ENCODE results near the gene RAB40C.

The RAB40C gene

DNA sequence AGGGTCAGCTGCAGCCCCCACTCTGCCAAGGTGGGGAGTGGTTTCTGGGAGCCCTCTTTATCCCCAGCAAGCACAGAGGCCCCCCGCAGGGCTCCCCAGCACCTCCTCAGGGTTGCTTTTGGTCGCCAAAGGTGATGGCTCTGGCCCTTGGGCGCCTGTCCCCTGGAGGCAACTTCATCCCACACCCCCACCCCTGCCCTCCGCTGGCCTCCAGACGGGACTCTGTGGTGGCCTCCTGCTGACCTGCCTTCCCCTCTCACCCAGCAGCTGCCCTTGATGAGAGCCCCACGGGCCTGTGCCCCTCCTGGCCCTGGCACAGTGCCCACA, 70.2 kb downstream of the RAB40C start:
- Histone ChIP-seq H3K4me2 (ENCODE audit: low read length) (no peak overlapping the region), H3K4me3 (ENCODE audit: low read length) (no peak overlapping the region), H3K36me3 (replicated peaks; ENCODE audit: low read depth, low read length) (peaks cover 4% of the 10 kb centered on the region), H3K9ac (ENCODE audit: low read length) (no peak overlapping the region), H3K27ac (ENCODE audit: low read length) (no peak overlapping the region), H3K27me3 (ENCODE audit: low read depth, low read length) (no peaks in the 10 kb centered on the region), H3K9me3 (ENCODE audit: insufficient read depth, low read length) (no peaks in the 10 kb centered on the region), H3K79me2 (ENCODE audit: low read length) (no peaks in the 10 kb centered on the region), H4K20me1 (ENCODE audit: insufficient read depth, low read length) (no peaks in the 10 kb centered on the region), H2AFZ (ENCODE audit: low read depth, low read length) (no peak overlapping the region), H3K4me1 (ENCODE audit: low read length) (peaks cover 3% of the 10 kb centered on the region; the same call in 1 of the 2 replicates)
- TF ChIP-seq, protein P1, sequence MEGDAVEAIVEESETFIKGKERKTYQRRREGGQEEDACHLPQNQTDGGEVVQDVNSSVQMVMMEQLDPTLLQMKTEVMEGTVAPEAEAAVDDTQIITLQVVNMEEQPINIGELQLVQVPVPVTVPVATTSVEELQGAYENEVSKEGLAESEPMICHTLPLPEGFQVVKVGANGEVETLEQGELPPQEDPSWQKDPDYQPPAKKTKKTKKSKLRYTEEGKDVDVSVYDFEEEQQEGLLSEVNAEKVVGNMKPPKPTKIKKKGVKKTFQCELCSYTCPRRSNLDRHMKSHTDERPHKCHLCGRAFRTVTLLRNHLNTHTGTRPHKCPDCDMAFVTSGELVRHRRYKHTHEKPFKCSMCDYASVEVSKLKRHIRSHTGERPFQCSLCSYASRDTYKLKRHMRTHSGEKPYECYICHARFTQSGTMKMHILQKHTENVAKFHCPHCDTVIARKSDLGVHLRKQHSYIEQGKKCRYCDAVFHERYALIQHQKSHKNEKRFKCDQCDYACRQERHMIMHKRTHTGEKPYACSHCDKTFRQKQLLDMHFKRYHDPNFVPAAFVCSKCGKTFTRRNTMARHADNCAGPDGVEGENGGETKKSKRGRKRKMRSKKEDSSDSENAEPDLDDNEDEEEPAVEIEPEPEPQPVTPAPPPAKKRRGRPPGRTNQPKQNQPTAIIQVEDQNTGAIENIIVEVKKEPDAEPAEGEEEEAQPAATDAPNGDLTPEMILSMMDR (IDR thresholded peaks at IDR 0.05; ENCODE audit: low read depth, low read length), result no peak
- no peak for TF ChIP-seq EZH2phosphoT487 (IDR thresholded peaks at IDR 0.05; ENCODE audit: low read depth)

DNA sequence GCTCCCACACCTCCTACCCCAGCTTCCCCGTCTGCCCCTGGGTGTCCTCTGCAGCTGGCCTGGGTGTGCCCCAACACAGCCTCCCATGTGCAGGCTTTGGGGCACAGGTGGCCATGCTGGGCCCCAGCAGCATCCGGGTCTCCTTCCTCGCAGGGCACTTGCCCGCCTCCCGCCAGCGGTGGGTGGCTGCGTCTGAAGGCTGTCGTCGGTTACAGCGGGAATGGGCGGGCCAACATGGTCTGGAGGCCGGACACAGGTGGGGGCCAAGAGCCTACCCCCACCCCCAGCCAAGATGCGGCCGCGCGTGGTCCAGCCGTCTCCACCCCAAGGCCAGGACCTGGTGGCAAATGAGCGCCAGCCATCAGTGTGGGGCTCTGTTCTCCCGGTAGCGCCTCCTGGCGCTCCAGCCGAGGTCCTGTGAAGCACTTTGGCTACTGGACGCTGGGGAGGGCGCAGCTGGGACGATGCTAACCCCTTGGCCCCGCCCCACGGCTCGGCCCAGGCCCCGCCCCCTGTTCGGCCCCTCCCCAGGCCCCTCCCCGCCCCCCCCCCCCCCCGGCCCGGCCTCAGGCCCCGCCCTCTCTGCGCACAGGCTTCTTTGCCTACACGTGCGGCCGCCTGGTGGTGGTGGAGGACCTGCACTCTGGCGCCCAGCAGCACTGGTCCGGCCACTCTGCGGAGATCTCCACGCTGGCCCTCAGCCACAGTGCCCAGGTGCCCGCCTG, 70.8 kb downstream of the RAB40C start:
- no peaks in the 10 kb centered on the region for H3K27me3 ChIP-seq (ENCODE audit: low read depth, low read length)
- 0 out of 2 replicates have a peak overlapping the region, but pooled peaks have one; percentile 12 for H3K4me2 ChIP-seq (ENCODE audit: low read length)
- H3K79me2 ChIP-seq (ENCODE audit: low read length), result no peaks in the 10 kb centered on the region
- no peak overlapping the region for H3K9ac ChIP-seq (ENCODE audit: low read length)
- peaks cover 3% of the 10 kb centered on the region; the same call in 1 of the 2 replicates for H3K4me1 ChIP-seq (ENCODE audit: low read length)
- no peaks in the 10 kb centered on the region for H3K9me3 ChIP-seq (ENCODE audit: insufficient read depth, low read length)
- no peak overlapping the region for H2AFZ ChIP-seq (ENCODE audit: low read depth, low read length)
- H3K36me3 ChIP-seq (replicated peaks; ENCODE audit: low read depth, low read length), result peaks cover 4% of the 10 kb centered on the region
- H4K20me1 ChIP-seq (ENCODE audit: insufficient read depth, low read length), result no peaks in the 10 kb centered on the region
- no peak for TF ChIP-seq EZH2phosphoT487 (IDR thresholded peaks at IDR 0.05; ENCODE audit: low read depth)
- TF ChIP-seq, protein P1 (IDR thresholded peaks at IDR 0.05; ENCODE audit: low read depth, low read length), result peak; percentile 25
- no peak overlapping the region for H3K27ac ChIP-seq (ENCODE audit: low read length)
- H3K4me3 ChIP-seq (ENCODE audit: low read length), result no peak overlapping the region

DNA sequence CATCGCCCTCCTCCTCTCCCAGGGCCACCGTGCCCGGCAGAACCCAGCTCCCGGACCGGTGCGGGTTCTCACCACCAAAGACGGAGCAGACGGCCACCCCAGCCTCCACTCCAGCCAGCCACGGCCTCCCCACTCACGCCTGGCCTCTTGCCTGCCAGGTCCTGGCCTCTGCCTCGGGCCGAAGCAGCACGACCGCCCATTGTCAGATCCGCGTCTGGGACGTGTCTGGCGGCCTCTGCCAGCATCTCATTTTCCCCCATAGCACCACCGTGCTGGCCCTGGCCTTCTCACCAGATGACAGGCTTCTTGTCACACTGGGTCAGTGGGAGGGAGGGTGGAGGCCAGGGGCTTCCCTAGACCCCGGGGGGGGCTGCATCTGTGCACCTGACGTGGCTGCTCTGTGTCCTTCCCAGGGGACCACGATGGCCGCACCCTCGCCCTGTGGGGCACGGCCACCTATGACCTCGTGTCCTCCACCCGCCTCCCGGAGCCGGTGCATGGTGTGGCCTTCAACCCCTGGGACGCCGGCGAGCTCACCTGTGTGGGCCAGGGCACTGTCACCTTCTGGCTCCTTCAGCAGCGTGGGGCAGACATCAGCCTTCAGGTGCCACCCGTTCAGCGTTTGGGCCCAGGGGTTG, 71.4 kb downstream of the RAB40C start:
- Histone ChIP-seq H3K9me3 (ENCODE audit: insufficient read depth, low read length) (no peaks in the 10 kb centered on the region), H3K4me2 (ENCODE audit: low read length) (0 out of 2 replicates have a peak overlapping the region, but pooled peaks have one; percentile 12), H3K4me3 (ENCODE audit: low read length) (no peak overlapping the region), H4K20me1 (ENCODE audit: insufficient read depth, low read length) (no peaks in the 10 kb centered on the region), H3K79me2 (ENCODE audit: low read length) (no peaks in the 10 kb centered on the region), H3K36me3 (replicated peaks; ENCODE audit: low read depth, low read length) (peaks cover 4% of the 10 kb centered on the region), H3K9ac (ENCODE audit: low read length) (no peak overlapping the region), H3K27ac (ENCODE audit: low read length) (no peak overlapping the region), H3K4me1 (ENCODE audit: low read length) (peaks cover 3% of the 10 kb centered on the region; the same call in 1 of the 2 replicates), H2AFZ (ENCODE audit: low read depth, low read length) (no peak overlapping the region), H3K27me3 (ENCODE audit: low read depth, low read length) (no peaks in the 10 kb centered on the region)
- TF ChIP-seq, protein P1 (IDR thresholded peaks at IDR 0.05; ENCODE audit: low read depth, low read length), result no peak; the same call in 1 of the 2 replicates
- TF ChIP-seq EZH2phosphoT487 (IDR thresholded peaks at IDR 0.05; ENCODE audit: low read depth), result no peak

DNA sequence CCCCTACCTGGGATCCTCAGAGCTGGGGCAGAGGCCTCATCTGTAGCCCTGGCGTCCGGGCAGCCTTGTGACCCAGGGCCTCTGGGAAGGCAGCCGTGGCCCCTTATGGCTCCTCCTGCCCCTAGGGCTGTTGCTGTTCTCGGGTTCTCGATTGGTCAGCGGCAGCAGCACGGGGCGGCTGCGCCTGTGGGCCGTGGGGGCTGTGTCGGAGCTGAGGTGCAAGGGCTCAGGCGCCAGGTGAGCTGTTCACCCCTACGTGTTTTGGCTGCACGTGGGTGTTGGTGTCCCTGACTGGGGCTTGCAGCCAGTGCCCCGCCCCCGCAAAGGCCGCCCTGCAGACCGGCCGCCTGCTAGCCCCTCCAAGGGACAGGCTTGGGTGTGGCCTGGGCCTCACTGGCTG, 72.2 kb downstream of the RAB40C start:
- H3K4me3 ChIP-seq (ENCODE audit: low read length), result no peak overlapping the region
- no peaks in the 10 kb centered on the region for H3K27me3 ChIP-seq (ENCODE audit: low read depth, low read length)
- no peak overlapping the region for H2AFZ ChIP-seq (ENCODE audit: low read depth, low read length)
- H3K4me2 ChIP-seq (ENCODE audit: low read length), result no peak overlapping the region
- H3K79me2 ChIP-seq (ENCODE audit: low read length), result no peaks in the 10 kb centered on the region
- H3K36me3 ChIP-seq (replicated peaks; ENCODE audit: low read depth, low read length), result peaks cover 4% of the 10 kb centered on the region
- no peak overlapping the region for H3K9ac ChIP-seq (ENCODE audit: low read length)
- no peaks in the 10 kb centered on the region for H3K9me3 ChIP-seq (ENCODE audit: insufficient read depth, low read length)
- H3K27ac ChIP-seq (ENCODE audit: low read length), result no peak overlapping the region
- H4K20me1 ChIP-seq (ENCODE audit: insufficient read depth, low read length), result no peaks in the 10 kb centered on the region
- no peak for TF ChIP-seq EZH2phosphoT487 (IDR thresholded peaks at IDR 0.05; ENCODE audit: low read depth)
- TF ChIP-seq, protein P1 (IDR thresholded peaks at IDR 0.05; ENCODE audit: low read depth, low read length), result no peak
- peaks cover 3% of the 10 kb centered on the region; the same call in 1 of the 2 replicates for H3K4me1 ChIP-seq (ENCODE audit: low read length)
